Dedifferentiated amniotic fluid mesenchymal stem cell (primary cell): Measurements from ENCODE around the gene WDR83.
"Not testable (repeated sequence)": the region's sequence is repeated elsewhere in the genome, so short reads cannot be mapped to it uniquely, and the experiment has no call there.

Experiments
- DNase-seq: peaks from one replicate; pipeline ENCODE4 v3.0.0-alpha.2; 2016; ENCODE audit errors: extremely low spot score

Gene WDR83, protein sequence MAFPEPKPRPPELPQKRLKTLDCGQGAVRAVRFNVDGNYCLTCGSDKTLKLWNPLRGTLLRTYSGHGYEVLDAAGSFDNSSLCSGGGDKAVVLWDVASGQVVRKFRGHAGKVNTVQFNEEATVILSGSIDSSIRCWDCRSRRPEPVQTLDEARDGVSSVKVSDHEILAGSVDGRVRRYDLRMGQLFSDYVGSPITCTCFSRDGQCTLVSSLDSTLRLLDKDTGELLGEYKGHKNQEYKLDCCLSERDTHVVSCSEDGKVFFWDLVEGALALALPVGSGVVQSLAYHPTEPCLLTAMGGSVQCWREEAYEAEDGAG

DNA sequence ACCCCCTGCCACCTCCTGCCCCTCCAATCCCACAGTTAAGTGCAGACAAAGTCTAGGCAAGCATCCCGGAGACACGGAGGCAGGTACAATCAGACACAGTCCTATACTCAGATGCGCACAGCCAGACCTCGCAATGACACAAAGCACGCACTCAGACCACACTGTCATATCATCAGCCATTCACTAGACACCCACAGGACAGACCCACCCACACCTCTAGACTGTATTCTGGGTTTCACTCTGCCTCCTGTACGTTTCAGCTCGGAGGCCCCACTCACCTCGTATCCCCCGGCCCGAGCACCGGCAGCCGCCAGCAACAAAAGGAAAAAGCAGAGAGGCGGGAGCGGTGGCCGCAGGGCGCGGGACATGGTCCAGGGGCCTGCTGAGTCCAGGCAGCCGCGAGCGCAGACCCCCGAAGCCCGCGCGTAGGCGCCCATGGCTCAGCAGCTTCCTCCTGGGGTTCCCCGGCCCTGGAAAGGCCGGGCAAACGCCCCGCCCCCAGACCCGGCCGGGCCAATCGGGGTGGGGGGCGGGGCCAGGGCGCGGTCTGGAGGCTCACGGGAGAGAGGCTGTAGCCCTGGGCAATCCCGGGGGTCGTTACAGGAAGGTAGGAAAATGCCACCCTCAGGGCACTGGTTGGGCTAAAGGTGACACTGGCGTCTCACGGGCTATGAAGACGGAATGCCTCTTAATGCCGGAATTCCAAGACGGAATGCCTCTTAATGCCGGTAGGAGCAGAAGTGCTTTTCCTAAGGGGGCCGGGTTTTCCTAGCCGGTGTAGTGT is at the start of gene WDR83, which contains the start of gene MAN2B1:
Gene WDR83, plus strand, starts transcription at position 543 of the 784 bp plus-strand sequence. CDS start 2,984 bp downstream, outside the sequence.
Gene MAN2B1, minus strand, starts transcription at position 478 of the 784 bp plus-strand sequence. Its CDS starts 41 bp downstream, at position 437.
- peak; percentile 62 for DNase-seq

DNA sequence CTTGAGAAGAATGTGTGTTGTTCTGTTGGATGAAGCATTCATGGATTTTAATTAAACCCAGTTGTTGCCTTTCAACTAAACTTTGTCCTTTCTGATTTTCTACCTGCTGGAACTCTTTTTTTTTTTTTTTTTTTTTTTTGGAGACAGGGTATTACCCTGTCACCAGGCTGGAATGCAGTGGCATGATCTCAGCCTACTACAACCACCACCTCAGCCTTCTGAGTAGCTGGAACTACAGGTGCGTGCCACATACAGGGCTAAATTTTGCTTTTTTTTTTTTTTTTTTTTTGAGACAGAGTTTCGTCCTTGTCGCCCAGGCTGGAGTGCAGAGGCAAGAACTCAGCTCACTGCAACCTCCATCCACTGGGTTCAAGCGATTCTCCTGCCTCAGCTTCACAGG is 49.0 kb upstream of the WDR83 start:
- no peak for DNase-seq

DNA sequence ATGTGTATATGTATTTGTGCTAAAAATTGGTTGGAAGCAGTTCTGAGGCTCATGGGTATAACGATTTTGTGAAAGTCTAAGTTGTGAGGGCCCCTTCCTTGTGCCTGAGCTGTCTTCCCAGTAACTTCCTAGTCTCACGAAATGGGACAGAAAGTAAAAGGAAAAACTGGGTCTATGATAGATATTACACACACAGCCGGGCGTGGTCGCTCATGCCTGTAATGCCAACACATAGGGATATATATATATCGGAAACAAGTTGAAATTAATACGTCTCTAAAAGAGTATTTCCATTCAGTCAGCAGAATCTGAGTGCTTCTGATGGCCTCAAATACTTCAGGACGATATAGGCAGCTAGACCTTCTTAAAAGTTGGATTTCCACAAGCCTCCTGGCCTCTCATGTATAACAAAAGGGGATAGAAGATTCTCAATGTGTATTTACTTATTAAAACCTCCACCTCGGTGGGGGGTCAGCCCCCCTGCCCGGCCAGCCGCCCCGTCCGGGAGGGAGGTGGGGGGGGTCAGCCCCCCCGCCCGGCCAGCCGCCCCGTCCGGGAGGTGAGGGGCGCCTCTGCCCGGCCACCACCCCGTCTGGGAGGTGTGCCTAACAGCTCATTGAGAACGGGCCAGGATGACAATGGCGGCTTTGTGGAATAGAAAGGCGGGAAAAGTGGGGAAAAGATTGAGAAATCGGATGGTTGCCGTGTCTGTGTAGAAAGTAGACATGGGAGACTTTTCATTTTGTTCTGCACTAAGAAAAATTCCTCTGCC is 45.2 kb upstream of the WDR83 start:
- not testable (repeated sequence) for DNase-seq

DNA sequence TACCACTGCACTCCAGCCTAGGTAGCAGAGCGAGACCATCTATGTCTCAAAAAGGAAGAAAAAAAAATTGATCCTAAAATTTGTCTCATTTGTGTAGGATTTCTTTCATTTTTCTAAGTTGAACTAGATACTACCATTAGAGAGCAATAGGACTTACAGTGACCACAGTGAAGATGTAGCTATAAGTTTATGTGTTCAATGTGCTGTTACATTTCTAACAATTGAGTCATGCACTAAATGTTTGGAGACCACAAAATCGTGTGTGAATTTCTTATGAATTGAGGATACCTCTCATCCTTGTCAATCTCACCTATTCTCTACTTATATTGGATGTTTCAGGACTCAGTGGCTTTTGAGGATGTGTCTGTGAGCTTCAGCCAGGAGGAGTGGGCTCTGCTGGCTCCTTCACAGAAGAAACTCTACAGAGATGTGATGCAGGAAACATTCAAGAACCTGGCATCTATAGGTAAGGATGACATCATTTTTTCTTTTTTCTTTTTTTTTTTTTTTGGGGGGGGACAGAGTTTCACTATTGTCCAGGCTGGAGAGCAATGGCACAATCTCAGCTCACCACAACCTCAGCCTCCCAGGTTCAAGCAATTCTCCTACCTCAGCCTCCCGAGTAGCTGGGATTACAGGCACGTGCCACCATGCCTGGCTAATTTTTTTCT is 43.1 kb upstream of the WDR83 start:
- no peak for DNase-seq

DNA sequence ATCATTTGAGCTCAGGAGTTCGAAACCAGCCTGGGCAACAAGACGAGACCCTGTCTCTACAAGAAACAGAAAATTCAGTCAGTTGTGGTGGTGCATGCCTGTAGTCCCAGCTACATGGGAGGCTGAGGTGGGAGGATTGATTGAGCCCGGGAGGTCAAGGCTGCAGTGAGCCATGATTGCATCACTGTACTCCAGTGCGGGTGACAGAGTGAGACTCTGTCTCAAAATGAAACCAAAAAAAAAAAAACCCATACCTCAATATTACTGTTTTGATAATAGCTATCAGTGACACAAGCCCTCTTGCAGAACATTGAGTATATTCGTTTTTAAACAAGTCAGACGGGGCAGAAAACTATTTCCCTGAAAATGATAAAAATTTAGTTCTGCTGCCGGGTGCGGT is 39.6 kb upstream of the WDR83 start:
- no peak for DNase-seq

DNA sequence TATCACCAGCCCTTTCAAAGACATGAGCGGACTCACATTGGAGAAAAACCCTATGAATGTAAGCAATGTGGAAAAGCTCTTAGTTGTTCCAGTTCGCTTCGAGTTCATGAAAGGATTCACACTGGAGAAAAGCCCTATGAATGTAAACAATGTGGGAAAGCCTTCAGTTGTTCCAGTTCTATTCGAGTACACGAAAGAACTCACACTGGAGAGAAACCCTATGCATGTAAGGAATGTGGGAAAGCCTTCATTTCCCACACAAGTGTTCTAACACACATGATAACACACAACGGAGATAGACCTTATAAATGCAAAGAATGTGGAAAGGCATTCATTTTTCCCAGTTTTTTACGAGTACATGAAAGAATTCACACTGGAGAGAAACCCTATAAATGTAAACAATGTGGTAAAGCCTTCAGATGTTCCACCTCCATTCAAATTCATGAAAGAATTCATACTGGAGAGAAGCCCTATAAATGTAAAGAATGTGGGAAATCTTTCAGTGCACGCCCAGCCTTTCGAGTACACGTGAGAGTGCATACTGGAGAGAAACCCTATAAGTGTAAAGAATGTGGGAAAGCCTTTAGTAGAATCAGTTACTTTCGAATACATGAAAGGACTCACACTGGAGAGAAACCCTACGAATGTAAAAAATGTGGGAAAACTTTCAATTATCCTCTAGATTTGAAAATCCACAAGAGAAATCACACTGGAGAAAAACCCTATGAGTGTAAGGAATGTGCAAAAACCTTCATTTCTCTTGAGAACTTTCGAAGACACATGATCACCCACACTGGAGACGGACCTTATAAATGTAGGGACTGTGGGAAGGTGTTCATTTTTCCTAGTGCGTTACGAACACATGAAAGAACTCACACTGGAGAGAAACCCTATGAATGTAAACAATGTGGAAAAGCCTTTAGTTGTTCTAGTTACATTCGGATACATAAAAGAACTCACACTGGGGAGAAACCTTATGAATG is 38.3 kb upstream of the WDR83 start:
- no peak for DNase-seq

DNA sequence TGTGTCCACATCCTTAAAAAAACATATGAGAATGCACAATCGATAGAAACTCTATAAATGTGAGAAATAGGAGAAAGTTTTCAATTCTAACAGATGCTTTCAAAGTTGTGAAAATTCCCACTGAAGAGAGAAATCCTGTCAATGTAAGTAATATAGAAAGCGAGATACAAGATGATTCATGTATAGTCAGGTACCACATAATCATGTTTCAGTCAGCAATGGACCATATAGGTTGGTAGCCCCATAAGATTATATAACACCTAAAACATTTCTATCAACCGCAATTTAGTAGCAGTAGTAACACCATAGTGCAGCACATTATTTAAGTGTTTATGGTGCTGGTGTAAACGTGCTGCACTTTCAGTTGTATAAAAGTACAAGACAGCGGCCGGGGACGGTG is 37.4 kb upstream of the WDR83 start:
- no peak for DNase-seq

DNA sequence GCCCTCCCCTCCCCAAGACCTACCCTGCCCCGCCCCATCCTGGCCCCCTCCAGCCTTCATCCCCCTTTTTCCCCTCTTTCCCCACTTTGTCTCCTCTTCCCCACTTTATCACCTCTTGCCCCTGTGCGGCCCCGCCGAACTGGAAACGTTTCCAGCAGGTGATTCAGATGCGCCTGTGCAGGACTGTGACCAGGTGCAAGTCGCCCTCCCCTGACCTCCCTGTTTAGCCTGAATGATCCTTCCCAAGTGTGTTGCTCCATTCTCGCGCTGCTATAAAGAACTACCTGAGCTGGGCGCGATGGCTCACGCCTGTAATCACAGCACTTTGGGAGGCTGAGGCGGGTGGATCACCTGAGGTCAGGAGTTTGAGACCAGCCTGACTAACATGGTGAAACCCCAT is 30.0 kb upstream of the WDR83 start:
- no peak for DNase-seq

DNA sequence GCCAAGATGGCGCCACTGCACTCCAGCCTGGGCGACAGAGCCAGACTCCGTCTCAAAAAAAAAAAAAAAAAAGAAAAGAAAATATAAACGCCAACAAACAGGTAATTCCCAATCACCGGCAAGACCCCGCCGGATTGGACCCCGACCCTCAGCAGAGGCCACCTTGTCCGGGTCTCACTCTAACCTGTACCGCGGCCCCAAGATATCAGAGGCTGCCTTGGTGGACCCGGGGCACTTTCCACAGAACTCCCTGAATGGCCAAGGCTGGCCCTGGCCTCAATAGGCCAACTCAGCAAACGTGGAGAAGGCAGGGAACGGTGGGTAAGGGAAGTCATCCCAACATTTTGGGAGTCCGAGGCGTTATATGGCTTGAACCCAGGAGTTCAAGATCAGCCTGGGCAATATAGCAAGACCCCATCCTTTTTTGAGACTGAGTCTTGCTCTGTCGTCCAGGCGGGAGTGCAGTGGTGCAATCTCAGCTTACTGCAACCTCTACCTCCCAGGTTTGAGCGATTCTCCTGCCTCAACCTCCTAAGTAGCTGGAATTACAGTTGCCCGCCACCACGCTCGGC is 27.9 kb upstream of the WDR83 start:
- DNase-seq: no peak

DNA sequence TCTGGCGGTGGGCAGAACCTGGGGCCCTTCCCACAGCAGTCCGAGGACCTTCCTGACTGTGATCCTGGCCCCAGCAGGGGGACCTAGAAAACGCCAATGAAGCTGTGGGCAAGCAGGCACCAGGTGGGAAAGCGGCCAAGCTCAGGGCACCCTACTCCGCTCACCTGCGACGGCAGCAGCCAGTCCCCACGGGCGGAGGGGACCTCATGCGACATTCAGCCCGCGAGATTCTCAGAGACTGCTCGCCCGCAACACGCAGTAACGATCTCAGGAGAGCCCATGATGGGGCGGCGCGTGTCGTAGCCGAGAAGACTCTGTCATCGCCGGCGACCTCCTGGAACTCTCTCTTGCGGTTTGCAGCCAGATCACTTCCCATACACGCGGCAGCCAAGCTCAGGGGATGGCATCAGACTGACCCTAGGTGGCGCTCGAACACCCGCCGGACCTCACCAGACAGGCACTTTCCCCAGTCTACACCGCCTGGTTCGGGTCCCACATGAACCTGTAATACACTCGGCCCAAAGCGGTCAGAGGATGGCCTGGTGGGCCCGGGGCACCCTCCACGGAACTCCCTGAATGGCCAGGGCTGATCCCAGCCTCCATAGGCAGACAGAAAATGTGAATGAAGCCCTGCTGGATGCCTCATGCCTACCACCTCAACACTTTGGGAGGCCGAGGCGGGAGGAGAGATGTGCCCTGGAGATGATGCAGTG is 26.6 kb upstream of the WDR83 start:
- peak; percentile 71 for DNase-seq

DNA sequence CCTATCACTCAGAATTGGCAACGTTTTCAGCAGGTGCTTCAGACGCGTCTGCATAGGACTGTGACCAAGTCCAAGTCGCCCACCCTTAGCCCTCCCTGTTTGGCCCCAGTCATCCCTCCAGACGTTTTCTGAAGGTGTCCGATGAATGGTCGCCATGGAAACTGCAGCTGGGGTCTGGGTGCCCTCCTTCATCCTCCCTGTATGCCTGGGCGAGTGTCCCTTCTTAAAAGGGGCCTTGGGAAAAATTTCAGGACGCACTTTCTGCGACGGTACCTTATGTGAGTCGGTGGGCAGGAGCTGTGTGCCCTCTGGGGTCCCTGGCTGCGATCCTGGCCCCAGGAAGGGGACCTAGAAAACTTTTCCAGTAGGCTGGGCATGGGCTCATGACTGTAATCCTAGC is 25.2 kb upstream of the WDR83 start:
- no peak for DNase-seq

DNA sequence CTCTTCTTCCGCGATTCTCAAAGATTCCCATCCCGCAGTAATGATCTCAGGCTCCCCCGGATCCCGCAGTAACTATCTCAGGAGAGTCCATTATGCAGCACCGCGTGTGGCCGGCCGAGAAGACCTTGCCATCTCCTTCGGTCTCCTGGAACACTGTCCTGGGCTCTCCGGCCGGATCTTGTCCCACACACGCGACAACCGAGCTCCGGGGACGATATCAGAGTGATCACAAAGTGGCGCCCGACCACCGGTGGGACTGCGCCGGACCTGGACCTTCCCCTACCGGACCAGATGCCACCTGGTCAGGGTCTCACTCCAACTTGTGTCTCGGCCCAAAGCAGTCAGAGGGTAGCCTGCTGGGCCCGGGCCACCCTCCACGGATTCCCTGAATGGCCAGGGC is 24.1 kb upstream of the WDR83 start:
- no peak for DNase-seq

DNA sequence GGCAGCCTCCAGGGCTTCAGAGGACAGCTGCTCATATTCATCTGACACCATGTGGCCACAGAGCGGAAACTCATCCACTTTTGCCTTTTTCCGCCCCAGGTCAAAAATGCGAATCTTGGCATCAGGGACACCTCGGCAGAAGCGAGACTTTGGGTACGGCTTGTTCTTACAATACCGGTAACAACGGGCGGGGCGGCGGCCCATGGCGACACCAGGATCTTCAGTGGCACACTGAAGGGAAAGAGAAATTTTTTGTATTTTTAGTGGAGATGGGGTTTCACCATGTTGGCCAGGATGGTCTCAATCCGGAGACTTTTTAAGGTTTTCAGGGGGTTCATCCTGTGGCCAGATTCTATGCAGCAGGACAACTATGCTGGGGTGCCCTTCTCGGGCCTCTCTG is 22.9 kb upstream of the WDR83 start:
- DNase-seq: not testable (repeated sequence)

DNA sequence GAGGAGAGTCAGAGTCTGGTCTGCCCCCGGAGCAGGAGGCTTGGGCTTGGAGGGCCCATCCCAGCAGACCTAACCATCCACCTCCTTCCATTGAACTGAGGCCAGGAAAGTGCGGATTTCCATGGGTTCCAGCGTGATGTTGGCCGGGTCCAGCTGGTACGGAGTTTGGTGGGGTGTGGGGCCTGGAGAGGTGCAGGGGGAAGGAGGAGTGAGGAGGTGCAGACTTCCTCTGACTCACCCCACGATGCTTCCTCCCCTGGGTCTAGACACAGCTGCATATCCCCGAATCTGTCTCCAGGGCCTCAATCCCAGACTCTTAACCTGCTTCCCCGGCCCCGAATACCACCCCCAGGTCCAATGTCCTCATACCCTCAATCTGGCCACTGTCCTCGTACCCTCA is 20.1 kb upstream of the WDR83 start:
- DNase-seq: no peak

DNA sequence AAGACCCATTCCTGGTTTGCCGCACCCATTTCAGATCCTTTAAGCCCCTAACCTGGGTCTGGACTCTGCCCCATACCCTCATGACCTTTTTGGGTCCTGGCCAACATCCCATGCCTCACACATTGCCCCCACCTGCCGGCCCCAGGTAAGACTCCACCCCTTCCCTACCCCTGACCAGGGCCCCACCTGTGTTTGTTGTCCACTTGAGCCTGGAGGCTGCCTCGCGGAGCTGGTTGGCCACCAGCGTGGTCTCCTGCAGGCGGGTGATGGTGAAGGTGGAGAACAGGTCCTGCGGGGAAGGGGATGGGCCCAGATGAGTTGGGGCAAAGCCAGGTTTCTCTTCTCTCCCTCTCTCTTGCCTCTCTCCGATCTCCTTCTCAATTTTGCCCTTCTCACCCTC is 19.6 kb upstream of the WDR83 start:
- no peak for DNase-seq

DNA sequence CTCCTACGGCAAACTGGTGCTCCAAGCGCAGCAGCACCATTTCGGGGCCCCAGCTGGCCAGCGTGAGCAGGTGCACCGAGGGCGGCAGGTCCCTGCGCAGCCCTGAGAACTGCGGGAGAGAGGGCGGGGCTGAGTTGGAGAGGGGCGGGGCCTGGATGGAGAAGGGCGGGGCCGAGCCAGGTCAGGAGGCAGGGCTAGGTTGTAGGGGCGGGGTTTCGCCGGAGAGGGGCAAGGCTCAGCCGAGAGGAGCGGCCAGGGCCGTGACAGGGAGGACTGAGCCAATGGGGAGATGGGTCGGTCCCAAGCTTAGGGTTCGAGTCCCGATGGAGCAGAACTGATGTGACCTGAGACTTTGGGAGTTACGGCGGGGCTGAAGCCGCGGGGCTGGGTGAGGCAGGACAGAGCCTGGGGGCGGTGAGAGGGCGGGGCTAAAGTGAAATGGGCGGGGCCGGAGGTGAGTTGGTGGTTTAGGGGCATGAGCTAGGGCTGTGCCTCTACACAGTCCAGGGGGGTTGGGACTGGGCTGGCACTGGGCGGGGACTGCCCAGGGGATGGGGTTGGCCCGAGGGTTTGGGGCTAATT is 19.0 kb upstream of the WDR83 start:
- no peak for DNase-seq

DNA sequence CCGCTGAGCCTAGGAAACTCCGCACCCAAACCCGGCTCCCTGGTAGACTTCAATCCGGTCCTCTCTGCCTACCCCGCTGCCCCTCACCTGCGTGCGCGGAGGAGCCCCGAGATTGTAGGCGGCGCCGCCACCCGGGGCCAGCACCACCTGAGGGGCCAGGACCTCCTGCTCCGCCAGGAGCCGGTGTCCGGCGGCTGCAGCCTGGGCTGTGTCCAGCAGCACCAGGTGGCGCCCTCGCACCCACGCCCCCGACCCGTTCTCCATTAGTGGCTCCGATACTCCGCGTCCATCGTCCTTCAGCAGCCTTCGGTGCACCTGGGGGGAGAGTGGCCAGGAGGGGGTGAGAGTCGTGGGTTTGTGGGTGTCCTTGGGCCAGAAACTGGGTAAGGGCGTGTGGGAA is 18.5 kb upstream of the WDR83 start:
- DNase-seq: no peak

DNA sequence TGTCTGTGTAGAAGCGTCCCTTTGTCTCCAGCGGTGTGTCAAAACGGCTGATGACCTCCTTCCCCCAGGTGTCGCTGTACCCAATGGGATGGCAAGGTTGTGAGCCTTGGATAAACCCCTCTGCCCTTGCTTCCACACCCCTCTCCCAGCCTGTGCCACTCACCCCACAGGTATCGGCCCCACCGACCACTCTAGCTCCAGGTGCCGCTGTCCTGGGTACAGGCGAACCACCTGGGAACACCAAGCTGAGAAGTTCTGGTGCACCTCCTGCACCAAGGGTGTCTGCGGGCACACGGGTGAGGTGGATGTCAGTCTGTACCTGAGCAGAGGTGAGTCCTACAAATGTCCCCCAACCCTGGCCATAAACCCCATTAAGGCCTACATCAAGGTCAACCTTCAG is 16.7 kb upstream of the WDR83 start:
- DNase-seq: no peak

DNA sequence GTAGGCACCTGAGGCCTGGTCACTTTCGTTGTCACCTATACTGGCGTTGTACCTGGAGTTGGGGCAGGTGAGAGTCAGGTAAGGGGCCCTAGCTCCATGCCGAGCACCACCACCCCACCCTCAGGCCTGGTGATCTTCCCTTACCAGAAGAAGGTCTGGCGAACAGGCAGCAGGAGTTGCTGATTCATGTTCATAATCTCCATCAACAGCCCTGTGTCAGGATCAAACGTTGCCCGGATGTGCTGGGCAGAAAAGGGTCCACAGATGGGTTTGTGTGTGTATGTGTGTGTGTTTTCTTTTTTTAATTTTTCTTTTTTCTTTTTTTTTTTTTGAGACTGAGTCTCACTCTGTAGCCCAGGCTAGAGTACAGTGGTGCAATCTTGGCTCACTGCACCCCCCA is 14.4 kb upstream of the WDR83 start:
- DNase-seq: no peak
